Lung (tissue), 12 donors: ENCODE results near the gene YTHDF1. TPM values are rescaled to one million over a fixed set of nuclear protein-coding genes. Genes with fewer than 3 reads are reported as not detected.

ENCODE experiments used
- ATAC-seq: fragments of 200-7000 bp; cut with Tn5 transposase; one replicate; pipeline ENCODE4 v1.9.1; 2020; ENCODE audit warnings: moderate number of reproducible peaks; ENCODE audit not compliant: insufficient read depth, low FRiP score
- DNase-seq, 3 donors: peaks; one replicate each; pipeline ENCODE4 v3.0.0-alpha.2; 2013 to 2017
- H3K27ac ChIP-seq, 2 donors: one replicate each; pipeline ENCODE4 v1.5.1; 2013; ENCODE audit warnings: mild to moderate bottlenecking in 2 of 2, moderate library complexity in 2 of 2, control low read depth in 1 of 2, inconsistent platforms in 1 of 2, low read depth in 1 of 2, low read length in 1 of 2
- H3K27me3 ChIP-seq, 3 donors: one replicate each; pipeline ENCODE4 v1.5.1; 2013; ENCODE audit warnings: low read length in 2 of 3; ENCODE audit not compliant: control insufficient read depth in 3 of 3, insufficient read depth in 3 of 3
- H3K36me3 ChIP-seq, 4 donors: one replicate each; pipeline ENCODE4 v1.5.1; 2013; ENCODE audit warnings: low read length in 4 of 4, mild to moderate bottlenecking in 1 of 4, moderate library complexity in 1 of 4; ENCODE audit not compliant: control insufficient read depth in 4 of 4, insufficient read depth in 4 of 4
- H3K4me1 ChIP-seq, 5 donors: one replicate each; pipeline ENCODE4 v1.5.1; 2013; ENCODE audit warnings: low read length in 5 of 5, mild to moderate bottlenecking in 2 of 5, moderate library complexity in 1 of 5; ENCODE audit not compliant: control insufficient read depth in 5 of 5, insufficient read depth in 5 of 5
- H3K4me3 ChIP-seq: one replicate; pipeline ENCODE4 v1.5.1; 2013; ENCODE audit warnings: mild to moderate bottlenecking, control low read depth, moderate library complexity
- H3K9ac ChIP-seq, 2 donors: one replicate each; pipeline ENCODE4 v1.5.1; 2013; ENCODE audit warnings: low read length in 2 of 2, control low read depth in 1 of 2; ENCODE audit not compliant: insufficient read depth in 1 of 2
- H3K9me3 ChIP-seq, 4 donors: one replicate each; pipeline ENCODE4 v1.5.1; 2013; ENCODE audit warnings: low read length in 3 of 4, mild to moderate bottlenecking in 1 of 4, moderate library complexity in 1 of 4; ENCODE audit not compliant: control insufficient read depth in 4 of 4, insufficient read depth in 3 of 4
- WGBS, 2 donors: extraction: QIAGEN DNeasy Blood & Tissue Kit; methylation state at CpG; one replicate each; pipeline ENCODE4 v1.1.7; 2013; 5-methylcytosine and 5-hydroxymethylcytosine counted together
- polyA plus RNA-seq, 2 donors: library from polyadenylated mRNA; stranded (reverse); fragments of 200-250 nt; gene quantifications; one replicate each; pipeline ENCODE4 v1.2.1, GENCODE V29; 2013
- total RNA-seq, 2 donors: library from RNA; depleted of rRNA in 1 of 2; stranded (reverse); fragments of >200 nt in 1 of 2; gene quantifications; one replicate each; pipeline ENCODE4 v1.2.1, GENCODE V29; 2014 to 2021
- TF ChIP-seq, protein P1 (sequence below): IDR thresholded peaks from 2 replicates; pipeline ENCODE4 v1.5.1; 2012; ENCODE audit warnings: mild to moderate bottlenecking; ENCODE audit errors: control extremely low read depth, extremely low read depth
- donor health status: control.
- donor health status: control.
- donor health status: Bipolar disorder and iron deficiency.
- donor health status: healthy.
- donor health status: DM: yes; HTN: yes; CAD: no.

Gene YTHDF1
- total and polyA plus RNA-seq, 4 donors, result 21.9 to 33.8 (median 24.1) TPM

GRCh38 chr20:63150911-63151531 is 64.9 kb downstream of the YTHDF1 start:
- DNase-seq (no peak), ATAC-seq (no peak)
- no peak overlapping the region for H3K9ac ChIP-seq
- H3K36me3 ChIP-seq, result no peaks in the 10 kb centered on the region
- H3K4me1 ChIP-seq, result no peaks in the 10 kb centered on the region
- WGBS, 2 donors, result 85 to 86% methylated on average over 23 of the region's 23 CpGs
- H3K27me3 ChIP-seq, result peaks cover 8 to 29% (median 13%) of the 10 kb centered on the region in 3 donors
- H3K27ac ChIP-seq, result no peak overlapping the region
- TF ChIP-seq, protein P1, sequence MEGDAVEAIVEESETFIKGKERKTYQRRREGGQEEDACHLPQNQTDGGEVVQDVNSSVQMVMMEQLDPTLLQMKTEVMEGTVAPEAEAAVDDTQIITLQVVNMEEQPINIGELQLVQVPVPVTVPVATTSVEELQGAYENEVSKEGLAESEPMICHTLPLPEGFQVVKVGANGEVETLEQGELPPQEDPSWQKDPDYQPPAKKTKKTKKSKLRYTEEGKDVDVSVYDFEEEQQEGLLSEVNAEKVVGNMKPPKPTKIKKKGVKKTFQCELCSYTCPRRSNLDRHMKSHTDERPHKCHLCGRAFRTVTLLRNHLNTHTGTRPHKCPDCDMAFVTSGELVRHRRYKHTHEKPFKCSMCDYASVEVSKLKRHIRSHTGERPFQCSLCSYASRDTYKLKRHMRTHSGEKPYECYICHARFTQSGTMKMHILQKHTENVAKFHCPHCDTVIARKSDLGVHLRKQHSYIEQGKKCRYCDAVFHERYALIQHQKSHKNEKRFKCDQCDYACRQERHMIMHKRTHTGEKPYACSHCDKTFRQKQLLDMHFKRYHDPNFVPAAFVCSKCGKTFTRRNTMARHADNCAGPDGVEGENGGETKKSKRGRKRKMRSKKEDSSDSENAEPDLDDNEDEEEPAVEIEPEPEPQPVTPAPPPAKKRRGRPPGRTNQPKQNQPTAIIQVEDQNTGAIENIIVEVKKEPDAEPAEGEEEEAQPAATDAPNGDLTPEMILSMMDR, result no peak
- H3K9me3 ChIP-seq, result peaks cover 0 to 8% (median 2%) of the 10 kb centered on the region in 4 donors
- H3K4me3 ChIP-seq, result no peak overlapping the region

- Histone ChIP-seq H3K27ac (no peak overlapping the region), H3K4me1 (no peaks in the 10 kb centered on the region), H3K27me3 (peaks cover 8 to 29% (median 13%) of the 10 kb centered on the region in 3 donors), H3K4me3 (no peak overlapping the region), H3K9ac (no peak overlapping the region), H3K36me3 (no peaks in the 10 kb centered on the region), H3K9me3 (peaks cover 0 to 8% (median 2%) of the 10 kb centered on the region in 4 donors)
- WGBS, 2 donors, result 79 to 89% methylated on average over 19 of the region's 19 CpGs
- TF ChIP-seq, protein P1, result no peak
- DNase-seq, result no peak
- ATAC-seq, result no peak
Observed at GRCh38 chr20:63150391-63150898, 65.5 kb downstream of the YTHDF1 start.

GRCh38 chr20:63149531-63150192 is 66.3 kb downstream of the YTHDF1 start:
- H3K9me3 ChIP-seq, result peaks cover 0 to 8% (median 2%) of the 10 kb centered on the region in 4 donors
- TF ChIP-seq, protein P1, result no peak
- 63 to 69% methylated on average over 13 of the region's 13 CpGs for WGBS, 2 donors
- H3K9ac ChIP-seq, result no peak overlapping the region
- DNase-seq (peak in 1 of 3 donors; percentile 2), ATAC-seq (no peak)
- H3K27ac ChIP-seq, result no peak overlapping the region
- H3K27me3 ChIP-seq, result peaks cover 8 to 22% (median 13%) of the 10 kb centered on the region in 3 donors
- no peak overlapping the region for H3K4me3 ChIP-seq
- no peaks in the 10 kb centered on the region for H3K4me1 ChIP-seq
- no peaks in the 10 kb centered on the region for H3K36me3 ChIP-seq
